NCI-H524 (cell line): Measurements from ENCODE around the gene DYNLT2.

ENCODE experiments used
- DNase-seq, 2 experiments: peaks; one replicate each; lab custom pipeline; 2025; lab: John Stamatoyannopoulos, UW

The DYNLT2 gene

GRCh38 chr6:169729961-169730360, 21.4 kb downstream of the DYNLT2 start:
- no peak for DNase-seq

GRCh38 chr6:169726963-169727362, 24.4 kb downstream of the DYNLT2 start:
- DNase-seq: no peak

GRCh38 chr6:169726049-169726400, 25.3 kb downstream of the DYNLT2 start:
- DNase-seq: no peak

GRCh38 chr6:169725125-169726048, 26.0 kb downstream of the DYNLT2 start:
- DNase-seq: peak; percentile 2 to 45

GRCh38 chr6:169724494-169725124, 26.8 kb downstream of the DYNLT2 start, which contains the start of gene PHF10:
Gene PHF10, minus strand, starts transcription at chr6:169724500. Its CDS starts 569 bp downstream, at chr6:169723931.
- DNase-seq: peak; percentile 51 to 75

GRCh38 chr6:169723991-169724493, 27.3 kb downstream of the DYNLT2 start:
- DNase-seq: peak in 1 of 2 experiments; percentile 41

GRCh38 chr6:169723200-169723909, 28.0 kb downstream of the DYNLT2 start:
- peak; percentile 43 to 51 for DNase-seq

- DNase-seq: peak; percentile 12 to 40
These were observed 28.8 kb downstream of the DYNLT2 start for GRCh38 chr6:169722362-169723199.

GRCh38 chr6:169720207-169720855, 31.0 kb downstream of the DYNLT2 start:
- DNase-seq: no peak

- no peak for DNase-seq
These were observed 32.3 kb downstream of the DYNLT2 start for GRCh38 chr6:169719117-169719516.

- DNase-seq: no peak
These were observed 36.8 kb downstream of the DYNLT2 start for GRCh38 chr6:169714595-169714994.

- DNase-seq: no peak
These were observed 37.2 kb downstream of the DYNLT2 start for GRCh38 chr6:169714178-169714577.

- DNase-seq: no peak
These were observed 41.4 kb downstream of the DYNLT2 start for GRCh38 chr6:169710009-169710408.

GRCh38 chr6:169709293-169709692, 42.1 kb downstream of the DYNLT2 start:
- no peak for DNase-seq

- no peak for DNase-seq
These were observed 43.6 kb downstream of the DYNLT2 start for GRCh38 chr6:169707772-169708171.

- DNase-seq: no peak
These were observed 48.5 kb downstream of the DYNLT2 start for GRCh38 chr6:169702840-169703246.

- peak; percentile 96 to 98 for DNase-seq
These were observed 49.2 kb downstream of the DYNLT2 start, which contains the start of the genes C6orf120 and WDR27 for GRCh38 chr6:169701954-169702839. Gene C6orf120, plus strand, starts transcription at chr6:169702126. Its CDS starts 334 bp downstream, at chr6:169702460. Gene WDR27, minus strand, starts transcription at chr6:169702029. Its CDS starts 13,024 bp downstream, at chr6:169689005.

GRCh38 chr6:169701311-169701953, 49.9 kb downstream of the DYNLT2 start:
- DNase-seq: peak; percentile 15 to 56

GRCh38 chr6:169700296-169700695, 51.1 kb downstream of the DYNLT2 start:
- no peak for DNase-seq
